HepG2 (cell line): Measurements from ENCODE around the gene SAP30.

ENCODE experiments used
- ATAD3A ChIP-seq: sonication (generic); formaldehyde crosslinking; IDR thresholded peaks from 2 replicates; pipeline ENCODE4 v1.4.0; 2020; ENCODE audit warnings: missing genetic modification reagents
- CEBPB ChIP-seq: IDR thresholded peaks from 2 replicates; pipeline ENCODE4 v1.6.1; 2011; ENCODE audit warnings: low read depth, low read length, improper control_type of control experiment, borderline replicate concordance
- CREB1 ChIP-seq, 2 experiments: fragments of 450-650 bp in 1 of 2; IDR thresholded peaks; 2 replicates each; pipeline ENCODE4 v1.6.1; 2016 to 2017; ENCODE audit warnings: control low read depth in 1 of 2, mild to moderate bottlenecking in 1 of 2, missing compliant biosample characterization in 1 of 2, missing genetic modification characterization in 1 of 2
- GABPA ChIP-seq, 2 experiments: IDR thresholded peaks; 2 replicates each; pipeline ENCODE4 v1.6.1; 2011 to 2016; ENCODE audit warnings: low read depth in 2 of 2, low read length in 1 of 2, missing biosample characterization in 1 of 2, missing genetic modification characterization in 1 of 2
- GLI4 ChIP-seq: sonication (generic); formaldehyde crosslinking; IDR thresholded peaks from 2 replicates; pipeline ENCODE4 v1.5.1; 2020; ENCODE audit warnings: missing genetic modification reagents, mild to moderate bottlenecking, moderate library complexity, borderline replicate concordance
- KDM5A ChIP-seq: fragments of 200-600 bp; sonication (generic); IDR thresholded peaks from 2 replicates; pipeline ENCODE4 v1.7.0; 2018; ENCODE audit warnings: antibody characterized with exemption, mild to moderate bottlenecking, low read length, borderline replicate concordance
- MAX ChIP-seq: IDR thresholded peaks from 2 replicates; pipeline ENCODE4 v1.6.1; 2012; ENCODE audit warnings: inconsistent platforms
- NCOA5 ChIP-seq: sonication (generic); formaldehyde crosslinking; IDR thresholded peaks from 2 replicates; pipeline ENCODE4 v1.4.0; 2020; ENCODE audit warnings: missing genetic modification reagents
- NFRKB ChIP-seq: fragments of 450-650 bp; IDR thresholded peaks from 2 replicates; pipeline ENCODE4 v1.6.1; 2017
- POLR2A ChIP-seq, 2 experiments: IDR thresholded peaks; 2 replicates each; pipeline ENCODE4 v1.6.1; 2011; ENCODE audit warnings: low read depth in 2 of 2, low read length in 2 of 2, mild to moderate bottlenecking in 1 of 2, moderate library complexity in 1 of 2; ENCODE audit not compliant: insufficient read depth in 1 of 2
- ZNF362 ChIP-seq: sonication (generic); formaldehyde crosslinking; IDR thresholded peaks from 2 replicates; pipeline ENCODE4 v1.4.0; 2020; ENCODE audit warnings: missing genetic modification reagents, mild to moderate bottlenecking, borderline replicate concordance
- ZNF792 ChIP-seq: IDR thresholded peaks from 2 replicates; pipeline ENCODE4 v1.6.1; 2016
- TF ChIP-seq, protein P1 (sequence below): sonication (generic); formaldehyde crosslinking; IDR thresholded peaks from 2 replicates; pipeline ENCODE4 v1.5.0; 2020; ENCODE audit warnings: mild to moderate bottlenecking, missing genetic modification reagents, moderate library complexity
- TF ChIP-seq, protein P2 (sequence below): sonication (generic); formaldehyde crosslinking; IDR thresholded peaks from 2 replicates; pipeline ENCODE4 v1.5.0; 2020; ENCODE audit warnings: mild to moderate bottlenecking, missing genetic modification reagents

DNA sequence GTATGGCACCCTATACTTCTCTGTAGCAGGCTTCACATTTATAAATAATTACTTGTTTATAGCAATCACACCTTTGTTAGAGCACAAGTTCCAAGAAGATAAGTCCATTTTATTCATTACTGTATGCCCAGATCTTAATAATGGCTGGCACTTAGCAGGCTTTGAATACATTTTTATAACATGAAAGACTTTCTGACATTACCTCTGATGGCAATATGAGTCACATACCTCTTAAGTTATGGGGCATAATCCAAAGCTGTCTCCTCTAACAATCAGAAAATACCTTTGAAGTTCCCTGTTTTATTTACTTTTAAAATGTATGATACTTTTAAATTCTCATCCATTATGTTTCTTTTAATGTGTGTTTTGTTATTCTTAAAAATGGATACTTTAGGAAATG lies 16.0 kb downstream of the SAP30 start:
- TF ChIP-seq CREB1 (IDR thresholded peaks at IDR 0.05) (no peak), CREB1 (CRISPR knock-in tag; IDR thresholded peaks at IDR 0.05) (no peak), CEBPB (no peak), ATAD3A (CRISPR knock-in tag) (no peak), GLI4 (CRISPR knock-in tag) (no peak), NCOA5 (CRISPR knock-in tag) (no peak), ZNF362 (CRISPR knock-in tag) (no peak), KDM5A (no peak), NFRKB (no peak), MAX (no peak), GABPA (IDR thresholded peaks at IDR 0.05; ENCODE audit: low read depth, low read length) (no peak), GABPA (CRISPR knock-in tag; IDR thresholded peaks at IDR 0.05; ENCODE audit: low read depth) (no peak), ZNF792 (CRISPR knock-in tag) (no peak), POLR2A (IDR thresholded peaks at IDR 0.05; ENCODE audit: insufficient read depth in 1 of 2, low read depth in 2 of 2, low read length in 2 of 2) (no peak)
- TF ChIP-seq, protein P1, sequence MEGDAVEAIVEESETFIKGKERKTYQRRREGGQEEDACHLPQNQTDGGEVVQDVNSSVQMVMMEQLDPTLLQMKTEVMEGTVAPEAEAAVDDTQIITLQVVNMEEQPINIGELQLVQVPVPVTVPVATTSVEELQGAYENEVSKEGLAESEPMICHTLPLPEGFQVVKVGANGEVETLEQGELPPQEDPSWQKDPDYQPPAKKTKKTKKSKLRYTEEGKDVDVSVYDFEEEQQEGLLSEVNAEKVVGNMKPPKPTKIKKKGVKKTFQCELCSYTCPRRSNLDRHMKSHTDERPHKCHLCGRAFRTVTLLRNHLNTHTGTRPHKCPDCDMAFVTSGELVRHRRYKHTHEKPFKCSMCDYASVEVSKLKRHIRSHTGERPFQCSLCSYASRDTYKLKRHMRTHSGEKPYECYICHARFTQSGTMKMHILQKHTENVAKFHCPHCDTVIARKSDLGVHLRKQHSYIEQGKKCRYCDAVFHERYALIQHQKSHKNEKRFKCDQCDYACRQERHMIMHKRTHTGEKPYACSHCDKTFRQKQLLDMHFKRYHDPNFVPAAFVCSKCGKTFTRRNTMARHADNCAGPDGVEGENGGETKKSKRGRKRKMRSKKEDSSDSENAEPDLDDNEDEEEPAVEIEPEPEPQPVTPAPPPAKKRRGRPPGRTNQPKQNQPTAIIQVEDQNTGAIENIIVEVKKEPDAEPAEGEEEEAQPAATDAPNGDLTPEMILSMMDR: no peak
- TF ChIP-seq, protein P2, sequence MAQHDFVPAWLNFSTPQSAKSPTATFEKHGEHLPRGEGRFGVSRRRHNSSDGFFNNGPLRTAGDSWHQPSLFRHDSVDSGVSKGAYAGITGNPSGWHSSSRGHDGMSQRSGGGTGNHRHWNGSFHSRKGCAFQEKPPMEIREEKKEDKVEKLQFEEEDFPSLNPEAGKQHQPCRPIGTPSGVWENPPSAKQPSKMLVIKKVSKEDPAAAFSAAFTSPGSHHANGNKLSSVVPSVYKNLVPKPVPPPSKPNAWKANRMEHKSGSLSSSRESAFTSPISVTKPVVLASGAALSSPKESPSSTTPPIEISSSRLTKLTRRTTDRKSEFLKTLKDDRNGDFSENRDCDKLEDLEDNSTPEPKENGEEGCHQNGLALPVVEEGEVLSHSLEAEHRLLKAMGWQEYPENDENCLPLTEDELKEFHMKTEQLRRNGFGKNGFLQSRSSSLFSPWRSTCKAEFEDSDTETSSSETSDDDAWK (CRISPR knock-in tag): no peak
